Activated CD8-positive, alpha-beta T cell treated with anti-CD3 and anti-CD28 coated beads, Interleukin-2, amount 10 ng/mL, durations not matched to agents 7 days and 5 days (primary cell): Measurements from ENCODE around the gene NKX1-1. TPM values are rescaled to one million over a fixed set of nuclear protein-coding genes. Genes with fewer than 3 reads are reported as not detected.
"Not testable (repeated sequence)": the region's sequence is repeated elsewhere in the genome, so short reads cannot be mapped to it uniquely, and the experiment has no call there.

Experiments used
- ATAC-seq: fragments of 150-1000 bp; cut with Tn5 transposase; one replicate; pipeline ENCODE4 v1.10.0; 2021; ENCODE audit warnings: moderate library complexity
- CTCF ChIA-PET: fragments of 350-600 bp; sonication (Branson Sonifier 250); formaldehyde crosslinking; loops from one replicate; lab custom pipeline; 2021; ENCODE audit warnings: antibody characterized with exemption; lab: Charles Lee
- POLR2A ChIA-PET: fragments of 350-600 bp; sonication (Branson Sonifier 250); formaldehyde crosslinking; loops from one replicate; lab custom pipeline; 2021; ENCODE audit warnings: antibody characterized with exemption; lab: Charles Lee
- DNase-seq: peaks from one replicate; pipeline ENCODE4 v3.0.0-alpha.2; 2020
- H3K27ac Mint-ChIP-seq: one replicate; pipeline ENCODE4 v1.8.0; 2021; ENCODE audit warnings: mild to moderate bottlenecking, mixed read lengths
- H3K27me3 Mint-ChIP-seq: one replicate; pipeline ENCODE4 v1.8.0; 2021; ENCODE audit warnings: low read depth, mixed read lengths
- H3K36me3 Mint-ChIP-seq: one replicate; pipeline ENCODE4 v1.8.0; 2021; ENCODE audit warnings: low read depth, mixed read lengths
- H3K4me1 Mint-ChIP-seq: one replicate; pipeline ENCODE4 v1.8.0; 2021; ENCODE audit warnings: low read depth, mixed read lengths
- H3K4me3 Mint-ChIP-seq: one replicate; pipeline ENCODE4 v1.8.0; 2021; ENCODE audit warnings: mild to moderate bottlenecking, mixed read lengths
- H3K9me3 Mint-ChIP-seq: one replicate; pipeline ENCODE4 v1.8.0; 2022; ENCODE audit warnings: mixed read lengths; ENCODE audit not compliant: insufficient read depth
- total RNA-seq, 2 experiments: library from RNA; stranded (reverse); gene quantifications; one replicate each; pipeline ENCODE4 v1.2.3, GENCODE V29; 2021

The NKX1-1 gene
- total RNA-seq, 2 experiments from 2014 or later = not detected

- ChIA-PET POLR2A (no interaction called here), CTCF (interaction anchor here (0.7 kb wide), 1 partner anchor 12 kb away, joined by 3 read pairs; no protein-coding TSS in a partner anchor)
- H3K27ac Mint-ChIP-seq = no peak overlapping the region
- H3K9me3 Mint-ChIP-seq = no peaks in the 10 kb centered on the region
- H3K4me3 Mint-ChIP-seq = no peak overlapping the region
- no peak for ATAC-seq
- H3K27me3 Mint-ChIP-seq = peaks cover 29% of the 10 kb centered on the region
- DNase-seq = no peak
- peaks cover 10% of the 10 kb centered on the region for H3K36me3 Mint-ChIP-seq
- H3K4me1 Mint-ChIP-seq = peaks cover 2% of the 10 kb centered on the region
Observed at GRCh38 chr4:1400831-1401408, 5.3 kb downstream of the NKX1-1 start.

GRCh38 chr4:1400191-1400805, 5.9 kb downstream of the NKX1-1 start:
- peaks cover 3% of the 10 kb centered on the region for H3K9me3 Mint-ChIP-seq
- H3K27ac Mint-ChIP-seq = no peak overlapping the region
- no peak overlapping the region for H3K4me3 Mint-ChIP-seq
- POLR2A ChIA-PET = no interaction called here
- peaks cover 27% of the 10 kb centered on the region for H3K27me3 Mint-ChIP-seq
- H3K4me1 Mint-ChIP-seq = peaks cover under 1% of the 10 kb centered on the region
- ATAC-seq = no peak
- H3K36me3 Mint-ChIP-seq = peaks cover 14% of the 10 kb centered on the region
- no peak for DNase-seq
- CTCF ChIA-PET = no interaction called here

GRCh38 chr4:1399508-1400190, 6.6 kb downstream of the NKX1-1 start:
- H3K9me3 Mint-ChIP-seq = peaks cover 3% of the 10 kb centered on the region
- no peak overlapping the region for H3K4me3 Mint-ChIP-seq
- CTCF ChIA-PET = no interaction called here

GRCh38 chr4:1398681-1399507, 7.3 kb downstream of the NKX1-1 start:
- no peak overlapping the region for H3K4me3 Mint-ChIP-seq
- H3K27ac Mint-ChIP-seq = no peak overlapping the region
- H3K27me3 Mint-ChIP-seq = peaks cover 19% of the 10 kb centered on the region
- CTCF ChIA-PET = no interaction called here
- H3K36me3 Mint-ChIP-seq = peaks cover 17% of the 10 kb centered on the region
- DNase-seq (no peak), ATAC-seq (no peak)
- H3K4me1 Mint-ChIP-seq = no peaks in the 10 kb centered on the region
- H3K9me3 Mint-ChIP-seq = peaks cover 3% of the 10 kb centered on the region
- POLR2A ChIA-PET = no interaction called here

More at GRCh38 chr4:1399508-1400190, 6.6 kb downstream of the NKX1-1 start:
- DNase-seq (no peak), ATAC-seq (no peak)
- no peaks in the 10 kb centered on the region for H3K4me1 Mint-ChIP-seq
- peaks cover 11% of the 10 kb centered on the region for H3K36me3 Mint-ChIP-seq
- no peak overlapping the region for H3K27ac Mint-ChIP-seq
- H3K27me3 Mint-ChIP-seq = peaks cover 23% of the 10 kb centered on the region
- POLR2A ChIA-PET = no interaction called here

GRCh38 chr4:1396806-1397455, 9.3 kb downstream of the NKX1-1 start:
- CTCF ChIA-PET = no interaction called here
- peaks cover 7% of the 10 kb centered on the region for H3K27me3 Mint-ChIP-seq
- ATAC-seq = no peak
- no peak overlapping the region for H3K4me3 Mint-ChIP-seq
- no peaks in the 10 kb centered on the region for H3K4me1 Mint-ChIP-seq
- DNase-seq = no peak
- POLR2A ChIA-PET = no interaction called here
- H3K36me3 Mint-ChIP-seq = peaks cover 19% of the 10 kb centered on the region
- peaks cover 3% of the 10 kb centered on the region for H3K9me3 Mint-ChIP-seq
- H3K27ac Mint-ChIP-seq = no peak overlapping the region

GRCh38 chr4:1395941-1396805, 10.1 kb downstream of the NKX1-1 start:
- H3K9me3 Mint-ChIP-seq = peaks cover 3% of the 10 kb centered on the region
- peaks cover 19% of the 10 kb centered on the region for H3K36me3 Mint-ChIP-seq
- no peaks in the 10 kb centered on the region for H3K4me1 Mint-ChIP-seq
- no peak overlapping the region for H3K4me3 Mint-ChIP-seq
- DNase-seq (no peak), ATAC-seq (no peak)
- CTCF ChIA-PET = no interaction called here
- H3K27ac Mint-ChIP-seq = no peak overlapping the region
- H3K27me3 Mint-ChIP-seq = peaks cover 3% of the 10 kb centered on the region
- POLR2A ChIA-PET = no interaction called here

GRCh38 chr4:1395389-1395820, 10.8 kb downstream of the NKX1-1 start:
- H3K9me3 Mint-ChIP-seq, H3K4me3 Mint-ChIP-seq, POLR2A ChIA-PET, H3K27me3 Mint-ChIP-seq, DNase-seq, ATAC-seq, CTCF ChIA-PET, H3K27ac Mint-ChIP-seq, H3K4me1 Mint-ChIP-seq: not testable (repeated sequence)
- peaks cover 19% of the 10 kb centered on the region for H3K36me3 Mint-ChIP-seq

GRCh38 chr4:1394554-1395388, 11.5 kb downstream of the NKX1-1 start:
- H3K4me1 Mint-ChIP-seq, ATAC-seq, H3K4me3 Mint-ChIP-seq, H3K27me3 Mint-ChIP-seq, H3K9me3 Mint-ChIP-seq, POLR2A ChIA-PET, H3K27ac Mint-ChIP-seq, DNase-seq: not testable (repeated sequence)
- H3K36me3 Mint-ChIP-seq = peaks cover 19% of the 10 kb centered on the region
- CTCF ChIA-PET = interaction anchor here (2.0 kb wide), 1 partner anchor 39 kb away, joined by 6 read pairs; no protein-coding TSS in a partner anchor

- ChIA-PET POLR2A (no interaction called here), CTCF (interaction anchor here (2.0 kb wide), 1 partner anchor 38 kb away, joined by 6 read pairs; no protein-coding TSS in a partner anchor)
- H3K27ac Mint-ChIP-seq = no peak overlapping the region
- H3K27me3 Mint-ChIP-seq = no peaks in the 10 kb centered on the region
- H3K36me3 Mint-ChIP-seq = peaks cover 19% of the 10 kb centered on the region
- H3K4me3 Mint-ChIP-seq = no peak overlapping the region
- no peak for ATAC-seq
- H3K4me1 Mint-ChIP-seq = no peaks in the 10 kb centered on the region
- DNase-seq = no peak
- H3K9me3 Mint-ChIP-seq = peaks cover 7% of the 10 kb centered on the region
Observed at GRCh38 chr4:1393866-1394265, 12.4 kb downstream of the NKX1-1 start.

GRCh38 chr4:1393363-1393762, 12.9 kb downstream of the NKX1-1 start:
- H3K27me3 Mint-ChIP-seq, H3K4me1 Mint-ChIP-seq, H3K27ac Mint-ChIP-seq, POLR2A ChIA-PET, DNase-seq, ATAC-seq, H3K4me3 Mint-ChIP-seq: not testable (repeated sequence)
- peaks cover 21% of the 10 kb centered on the region for H3K36me3 Mint-ChIP-seq
- H3K9me3 Mint-ChIP-seq = peaks cover 12% of the 10 kb centered on the region
- CTCF ChIA-PET = interaction anchor here (2.0 kb wide), 1 partner anchor 37 kb away, joined by 6 read pairs; no protein-coding TSS in a partner anchor
